Measurements from ENCODE around the gene ERVFRD-1. TPM values are rescaled to one million over a fixed set of nuclear protein-coding genes. Genes with fewer than 3 reads are reported as not detected.

Gene ERVFRD-1
- total and polyA plus RNA-seq, 2 of the 13 experiments (the other 11 are each of a cell fraction or from before 2014, with no cell fraction given) = not detected

GRCh38 chr6:11130605-11131004 lies 19.1 kb upstream of the ERVFRD-1 start:
- Histone ChIP-seq H3K27me3 (ENCODE audit: control insufficient read depth in 1 of 2, insufficient read depth in 2 of 2, low read length in 2 of 2) (no peaks in the 10 kb centered on the region), H3K4me3 (replicated peaks in 1 of 3; ENCODE audit: insufficient read depth in 1 of 3, low read depth in 2 of 3, low read length in 3 of 3) (no peak overlapping the region), H3K4me2 (ENCODE audit: low read depth, low read length) (no peak overlapping the region), H3K4me1 (ENCODE audit: insufficient read depth, low read length) (peaks cover 8% of the 10 kb centered on the region), H2AFZ (ENCODE audit: low read length) (no peak overlapping the region), H3K79me2 (ENCODE audit: insufficient read depth, low read length) (peaks cover 41% of the 10 kb centered on the region), H3K9ac (ENCODE audit: insufficient read depth, low read depth, low read length) (no peak overlapping the region), H4K20me1 (ENCODE audit: insufficient read depth, low read length) (no peaks in the 10 kb centered on the region), H3K27ac (ENCODE audit: extremely low read length, insufficient read depth, low read length) (no peak overlapping the region), H3K36me3 (replicated peaks in 1 of 2; ENCODE audit: control insufficient read depth in 1 of 2, insufficient read depth in 2 of 2, low read length in 2 of 2) (peaks cover 15 to 16% of the 10 kb centered on the region in 2 experiments), H3K9me3 (ENCODE audit: low read length) (no peaks in the 10 kb centered on the region)
- no TSS peak for BruUV-seq (replicated peaks)
- no peak for TF ChIP-seq HOXD1 (CRISPR knock-in tag; IDR thresholded peaks at IDR 0.05)
- TF ChIP-seq NFKBIZ (CRISPR knock-in tag; IDR thresholded peaks at IDR 0.05) = no peak
- TF ChIP-seq NR2F2 (IDR thresholded peaks at IDR 0.05; ENCODE audit: borderline replicate concordance, low read depth) = no peak
- no peak for TF ChIP-seq SKI (IDR thresholded peaks at IDR 0.05; ENCODE audit: partially characterized antibody)
- POLR2A ChIA-PET = no interaction called here
- DNase-seq (ENCODE audit: low spot score) (no peak), FAIRE-seq (no peak), ATAC-seq (no peak)
- CTCF ChIA-PET (ENCODE audit: low intra/inter-chr PET ratio, low total read pairs) = no interaction called here
- intact Hi-C loops (cut with micrococcal nuclease; ENCODE audit: unreplicated experiment) (no loop called here), in situ Hi-C loops (cut with HindIII; ENCODE audit: extremely low pct_ligation_motif_present, low pct_unique_long_range_greater_than_20kb) (no loop called here)

- intact Hi-C loops (cut with micrococcal nuclease; ENCODE audit: unreplicated experiment) (no loop called here), in situ Hi-C loops (cut with HindIII; ENCODE audit: extremely low pct_ligation_motif_present, low pct_unique_long_range_greater_than_20kb) (no loop called here)
- no peak for ATAC-seq
- peaks cover 8% of the 10 kb centered on the region for H3K4me1 ChIP-seq (ENCODE audit: insufficient read depth, low read length)
- H3K9ac ChIP-seq (ENCODE audit: insufficient read depth, low read depth, low read length) = no peak overlapping the region
- H2AFZ ChIP-seq (ENCODE audit: low read length) = no peak overlapping the region
- no peak for DNase-seq (ENCODE audit: low spot score)
- H3K4me2 ChIP-seq (ENCODE audit: low read depth, low read length) = no peak overlapping the region
- no peaks in the 10 kb centered on the region for H4K20me1 ChIP-seq (ENCODE audit: insufficient read depth, low read length)
- WGBS (ENCODE audit: low lambda C conversion rate) = 95% methylated on average over 1 of the region's 1 CpG
- peaks cover 10 to 12% of the 10 kb centered on the region in 2 experiments for H3K36me3 ChIP-seq (replicated peaks in 1 of 2; ENCODE audit: control insufficient read depth in 1 of 2, insufficient read depth in 2 of 2, low read length in 2 of 2)
- POLR2A ChIA-PET = interaction anchor here (1.6 kb wide), 1 partner anchor 36 kb away, joined by 3 read pairs; the partner anchor contains the start of gene SMIM13
- TF ChIP-seq DR1 (CRISPR knock-in tag; IDR thresholded peaks at IDR 0.05) (no peak), ZNF776 (CRISPR knock-in tag; IDR thresholded peaks at IDR 0.05) (no peak), NPAS2 (CRISPR knock-in tag; IDR thresholded peaks at IDR 0.05; ENCODE audit: borderline replicate concordance) (no peak), BCL6 (CRISPR knock-in tag; IDR thresholded peaks at IDR 0.05) (no peak), TARDBP (CRISPR knock-in tag; IDR thresholded peaks at IDR 0.05) (no peak), SALL1 (CRISPR knock-in tag; IDR thresholded peaks at IDR 0.05) (no peak)
- H3K27ac ChIP-seq (ENCODE audit: extremely low read length, insufficient read depth, low read length) = no peak overlapping the region
- no TSS peak for BruUV-seq (replicated peaks)
- H3K79me2 ChIP-seq (ENCODE audit: insufficient read depth, low read length) = peaks cover 45% of the 10 kb centered on the region
- H3K9me3 ChIP-seq (ENCODE audit: low read length) = no peaks in the 10 kb centered on the region
- no peak overlapping the region for H3K4me3 ChIP-seq (replicated peaks in 1 of 3; ENCODE audit: insufficient read depth in 1 of 3, low read depth in 2 of 3, low read length in 3 of 3)
- FAIRE-seq = no peak
- CTCF ChIA-PET (ENCODE audit: low intra/inter-chr PET ratio, low total read pairs) = no interaction called here
- H3K27me3 ChIP-seq (ENCODE audit: control insufficient read depth in 1 of 2, insufficient read depth in 2 of 2, low read length in 2 of 2) = no peaks in the 10 kb centered on the region
These were observed 18.5 kb upstream of the ERVFRD-1 start for GRCh38 chr6:11129908-11130565.

Data from HepG2 (cell line).